Lung (tissue), 12 donors: ENCODE measurements around the gene GOLGA5. TPM values are rescaled to one million over a fixed set of nuclear protein-coding genes. Genes with fewer than 3 reads are reported as not detected.
"Not testable (repeated sequence)": the region's sequence is repeated elsewhere in the genome, so short reads cannot be mapped to it uniquely, and the experiment has no call there.

Experiments
- ATAC-seq: fragments of 200-7000 bp; cut with Tn5 transposase; one replicate; pipeline ENCODE4 v1.9.1; 2020; ENCODE audit warnings: moderate number of reproducible peaks; ENCODE audit not compliant: insufficient read depth, low FRiP score
- DNase-seq, 3 donors: peaks; one replicate each; pipeline ENCODE4 v3.0.0-alpha.2; 2013 to 2017
- H3K27ac ChIP-seq, 2 donors: one replicate each; pipeline ENCODE4 v1.5.1; 2013; ENCODE audit warnings: mild to moderate bottlenecking in 2 of 2, moderate library complexity in 2 of 2, control low read depth in 1 of 2, inconsistent platforms in 1 of 2, low read depth in 1 of 2, low read length in 1 of 2
- H3K27me3 ChIP-seq, 3 donors: one replicate each; pipeline ENCODE4 v1.5.1; 2013; ENCODE audit warnings: low read length in 2 of 3; ENCODE audit not compliant: control insufficient read depth in 3 of 3, insufficient read depth in 3 of 3
- H3K36me3 ChIP-seq, 4 donors: one replicate each; pipeline ENCODE4 v1.5.1; 2013; ENCODE audit warnings: low read length in 4 of 4, mild to moderate bottlenecking in 1 of 4, moderate library complexity in 1 of 4; ENCODE audit not compliant: control insufficient read depth in 4 of 4, insufficient read depth in 4 of 4
- H3K4me1 ChIP-seq, 5 donors: one replicate each; pipeline ENCODE4 v1.5.1; 2013; ENCODE audit warnings: low read length in 5 of 5, mild to moderate bottlenecking in 2 of 5, moderate library complexity in 1 of 5; ENCODE audit not compliant: control insufficient read depth in 5 of 5, insufficient read depth in 5 of 5
- H3K4me3 ChIP-seq: one replicate; pipeline ENCODE4 v1.5.1; 2013; ENCODE audit warnings: mild to moderate bottlenecking, control low read depth, moderate library complexity
- H3K9ac ChIP-seq, 2 donors: one replicate each; pipeline ENCODE4 v1.5.1; 2013; ENCODE audit warnings: low read length in 2 of 2, control low read depth in 1 of 2; ENCODE audit not compliant: insufficient read depth in 1 of 2
- H3K9me3 ChIP-seq, 4 donors: one replicate each; pipeline ENCODE4 v1.5.1; 2013; ENCODE audit warnings: low read length in 3 of 4, mild to moderate bottlenecking in 1 of 4, moderate library complexity in 1 of 4; ENCODE audit not compliant: control insufficient read depth in 4 of 4, insufficient read depth in 3 of 4
- WGBS, 2 donors: extraction: QIAGEN DNeasy Blood & Tissue Kit; methylation state at CpG; one replicate each; pipeline ENCODE4 v1.1.7; 2013; 5-methylcytosine and 5-hydroxymethylcytosine counted together
- polyA plus RNA-seq, 2 donors: library from polyadenylated mRNA; stranded (reverse); fragments of 200-250 nt; gene quantifications; one replicate each; pipeline ENCODE4 v1.2.1, GENCODE V29; 2013
- total RNA-seq, 2 donors: library from RNA; depleted of rRNA in 1 of 2; stranded (reverse); fragments of >200 nt in 1 of 2; gene quantifications; one replicate each; pipeline ENCODE4 v1.2.1, GENCODE V29; 2014 to 2021
- TF ChIP-seq, protein P1 (sequence below): IDR thresholded peaks from 2 replicates; pipeline ENCODE4 v1.5.1; 2012; ENCODE audit warnings: mild to moderate bottlenecking; ENCODE audit errors: control extremely low read depth, extremely low read depth
- donor health status: control.
- donor health status: control.
- donor health status: Bipolar disorder and iron deficiency.
- donor health status: healthy.
- donor health status: DM: yes; HTN: yes; CAD: no.

The GOLGA5 gene
- total and polyA plus RNA-seq, 4 donors: 26.9 to 36.9 (median 34.0) TPM

DNA sequence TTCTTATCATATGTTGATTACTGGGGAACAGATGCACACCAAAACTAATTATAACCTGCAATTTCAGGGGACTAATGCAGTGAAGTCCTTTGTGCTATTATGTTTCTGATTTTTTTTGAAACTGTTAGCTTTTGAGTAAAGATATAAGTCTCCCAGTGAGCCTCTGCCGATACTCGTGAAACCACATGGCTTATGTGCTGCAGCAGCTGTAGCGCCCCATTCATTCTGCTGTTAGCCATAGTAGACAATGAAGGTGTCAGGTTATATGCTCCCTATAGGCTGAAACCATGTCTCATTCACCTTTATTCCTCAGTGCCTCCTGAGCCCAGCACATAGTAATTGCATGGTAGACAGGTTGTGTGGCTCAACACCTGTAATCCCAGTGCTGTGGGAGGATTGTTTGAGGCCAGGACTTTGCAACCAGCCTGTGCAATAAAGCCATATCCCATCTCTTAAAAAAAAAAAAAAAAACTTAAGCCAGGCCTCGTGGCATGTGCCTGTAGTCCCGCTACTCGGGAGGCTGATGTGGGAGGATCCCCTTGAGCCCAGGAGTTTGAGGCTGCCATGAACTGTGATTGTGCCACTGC lies 25.0 kb downstream of the GOLGA5 start:
- 90 to 95% methylated on average over 6 of the region's 6 CpGs for WGBS, 2 donors
- no peaks in the 10 kb centered on the region for H3K4me1 ChIP-seq
- ATAC-seq: no peak

DNA sequence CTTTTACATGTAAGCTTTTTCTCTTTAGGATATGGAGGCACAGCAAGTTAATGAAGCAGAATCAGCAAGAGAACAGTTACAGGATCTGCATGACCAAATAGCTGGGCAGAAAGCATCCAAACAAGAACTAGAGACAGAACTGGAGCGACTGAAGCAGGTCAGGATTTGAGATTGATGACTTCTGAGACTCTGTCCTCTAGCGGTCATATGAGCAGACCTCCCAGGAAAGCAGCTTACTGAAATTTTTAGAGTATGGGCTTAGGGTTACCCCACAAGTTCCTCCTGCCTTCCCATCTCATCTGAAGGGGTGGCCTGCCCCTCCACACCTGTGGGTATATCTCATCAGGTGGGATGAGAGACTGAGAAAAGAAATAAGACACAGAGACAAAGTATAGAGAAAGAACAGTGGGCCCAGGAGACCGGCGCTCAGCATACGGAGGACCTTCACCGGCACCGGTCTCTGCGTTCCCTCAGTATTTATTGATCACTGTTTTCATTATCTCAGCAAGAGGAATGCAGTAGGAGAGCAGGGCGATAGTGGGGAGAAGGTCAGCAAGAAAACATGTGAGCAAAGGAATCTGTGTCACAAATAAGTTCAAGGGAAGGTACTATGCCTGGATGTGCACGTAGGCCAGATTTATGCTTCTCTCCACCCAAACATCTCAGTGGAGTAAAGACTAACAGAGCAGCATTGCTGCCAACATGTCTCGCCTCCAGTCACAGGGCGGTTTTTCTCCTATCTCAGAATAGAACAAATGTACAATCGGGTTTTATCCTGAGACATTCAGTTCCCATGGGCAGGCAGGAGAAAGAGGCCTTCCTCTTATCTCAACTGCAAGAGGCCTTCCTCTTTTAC lies 25.8 kb downstream of the GOLGA5 start:
- H3K27ac ChIP-seq, DNase-seq, H3K4me1 ChIP-seq, H3K9ac ChIP-seq, H3K27me3 ChIP-seq, ATAC-seq, H3K4me3 ChIP-seq, H3K9me3 ChIP-seq: not testable (repeated sequence)
- 86 to 90% methylated on average over 13 of the region's 13 CpGs for WGBS, 2 donors
- H3K36me3 ChIP-seq: peaks cover 23 to 43% (median 36%) of the 10 kb centered on the region in 4 donors

More for the DNA sequence above, 25.0 kb downstream of the GOLGA5 start:
- Histone ChIP-seq H3K9me3 (no peaks in the 10 kb centered on the region), H3K9ac (no peak overlapping the region), H3K36me3 (peaks cover 21 to 40% (median 36%) of the 10 kb centered on the region in 4 donors), H3K27ac (no peak overlapping the region), H3K27me3 (no peaks in the 10 kb centered on the region), H3K4me3 (no peak overlapping the region)
- no peak for DNase-seq
- TF ChIP-seq, protein P1, sequence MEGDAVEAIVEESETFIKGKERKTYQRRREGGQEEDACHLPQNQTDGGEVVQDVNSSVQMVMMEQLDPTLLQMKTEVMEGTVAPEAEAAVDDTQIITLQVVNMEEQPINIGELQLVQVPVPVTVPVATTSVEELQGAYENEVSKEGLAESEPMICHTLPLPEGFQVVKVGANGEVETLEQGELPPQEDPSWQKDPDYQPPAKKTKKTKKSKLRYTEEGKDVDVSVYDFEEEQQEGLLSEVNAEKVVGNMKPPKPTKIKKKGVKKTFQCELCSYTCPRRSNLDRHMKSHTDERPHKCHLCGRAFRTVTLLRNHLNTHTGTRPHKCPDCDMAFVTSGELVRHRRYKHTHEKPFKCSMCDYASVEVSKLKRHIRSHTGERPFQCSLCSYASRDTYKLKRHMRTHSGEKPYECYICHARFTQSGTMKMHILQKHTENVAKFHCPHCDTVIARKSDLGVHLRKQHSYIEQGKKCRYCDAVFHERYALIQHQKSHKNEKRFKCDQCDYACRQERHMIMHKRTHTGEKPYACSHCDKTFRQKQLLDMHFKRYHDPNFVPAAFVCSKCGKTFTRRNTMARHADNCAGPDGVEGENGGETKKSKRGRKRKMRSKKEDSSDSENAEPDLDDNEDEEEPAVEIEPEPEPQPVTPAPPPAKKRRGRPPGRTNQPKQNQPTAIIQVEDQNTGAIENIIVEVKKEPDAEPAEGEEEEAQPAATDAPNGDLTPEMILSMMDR: no peak

DNA sequence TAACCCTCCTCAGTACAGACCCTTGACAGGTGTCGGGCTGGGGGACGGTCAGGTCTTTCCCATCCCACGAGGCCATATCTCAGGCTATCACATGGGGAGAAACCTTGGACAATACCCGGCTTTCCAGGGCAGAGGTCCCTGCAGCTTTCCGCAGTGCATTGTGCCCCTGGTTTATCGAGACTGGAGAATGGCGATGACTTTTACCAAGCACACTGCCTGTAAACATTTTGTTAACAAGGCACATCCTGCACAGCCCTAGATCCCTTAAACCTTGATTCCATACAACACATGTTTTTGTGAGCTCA lies 26.4 kb downstream of the GOLGA5 start:
- 91 to 94% methylated on average over 7 of the region's 7 CpGs for WGBS, 2 donors
- not testable (repeated sequence) for H3K4me1 ChIP-seq, DNase-seq, ATAC-seq, H3K27me3 ChIP-seq, H3K9ac ChIP-seq, H3K27ac ChIP-seq, H3K4me3 ChIP-seq, H3K9me3 ChIP-seq
- H3K36me3 ChIP-seq: peaks cover 26 to 45% (median 37%) of the 10 kb centered on the region in 4 donors

DNA sequence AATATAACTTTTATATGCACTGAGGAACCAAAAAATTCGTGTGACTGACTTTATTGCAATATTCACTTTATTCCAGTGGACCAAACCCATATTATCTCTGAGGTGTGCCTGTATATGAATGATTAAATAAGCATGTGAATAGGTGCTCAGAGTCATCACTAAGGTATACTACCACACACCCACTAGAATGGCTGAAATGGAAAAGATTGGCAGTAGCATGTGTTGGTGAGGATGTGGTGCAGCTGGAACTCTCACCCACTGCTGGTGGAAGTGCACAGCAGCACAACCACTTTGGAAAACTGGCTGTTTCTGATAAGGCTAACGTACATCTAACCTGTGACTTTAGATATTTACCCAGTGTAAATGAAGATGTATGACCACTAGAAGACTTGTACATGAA lies 36.8 kb downstream of the GOLGA5 start:
- Histone ChIP-seq H3K27me3 (no peaks in the 10 kb centered on the region), H3K9me3 (no peaks in the 10 kb centered on the region), H3K4me1 (no peaks in the 10 kb centered on the region), H3K36me3 (peaks cover 22 to 56% (median 32%) of the 10 kb centered on the region in 4 donors), H3K9ac (no peak overlapping the region), H3K4me3 (no peak overlapping the region), H3K27ac (no peak overlapping the region)
- DNase-seq (no peak), ATAC-seq (no peak)
- TF ChIP-seq, protein P1: no peak
- WGBS, 2 donors: 91 to 94% methylated on average over 2 of the region's 2 CpGs
